ENCODE data around the gene SCAANT1.

- TF ChIP-seq CTCF (IDR thresholded peaks at IDR 0.05; ENCODE audit: low read depth, low read length, missing input control) (no peak), YY1 (IDR thresholded peaks at IDR 0.05) (no peak), REST (IDR thresholded peaks at IDR 0.05) (no peak), GABPA (IDR thresholded peaks at IDR 0.05 in 1 of 2, conservative IDR thresholded peaks at IDR 0.05 in 1 of 2) (no peak), MAX (IDR thresholded peaks at IDR 0.05) (no peak), RAD21 (IDR thresholded peaks at IDR 0.05) (no peak), TAF1 (conservative IDR thresholded peaks at IDR 0.05) (no peak)
Measured at GRCh38 chr3:63936925-63937324, 24.7 kb upstream of the SCAANT1 start.

Data from liver (tissue), 3 donors.